GM12874 (cell line): ENCODE data around the gene CYP2B6.

Source experiments
- TF ChIP-seq, protein P1 (sequence below): IDR thresholded peaks from 2 replicates; pipeline ENCODE4 v1.5.1; 2011; ENCODE audit warnings: low read depth, mild to moderate bottlenecking, control low read depth, low read length, moderate library complexity; ENCODE audit not compliant: insufficient read depth

The CYP2B6 gene

GRCh38 chr19:40982594-40983101 lies 8.4 kb upstream of the CYP2B6 start:
- TF ChIP-seq, protein P1, sequence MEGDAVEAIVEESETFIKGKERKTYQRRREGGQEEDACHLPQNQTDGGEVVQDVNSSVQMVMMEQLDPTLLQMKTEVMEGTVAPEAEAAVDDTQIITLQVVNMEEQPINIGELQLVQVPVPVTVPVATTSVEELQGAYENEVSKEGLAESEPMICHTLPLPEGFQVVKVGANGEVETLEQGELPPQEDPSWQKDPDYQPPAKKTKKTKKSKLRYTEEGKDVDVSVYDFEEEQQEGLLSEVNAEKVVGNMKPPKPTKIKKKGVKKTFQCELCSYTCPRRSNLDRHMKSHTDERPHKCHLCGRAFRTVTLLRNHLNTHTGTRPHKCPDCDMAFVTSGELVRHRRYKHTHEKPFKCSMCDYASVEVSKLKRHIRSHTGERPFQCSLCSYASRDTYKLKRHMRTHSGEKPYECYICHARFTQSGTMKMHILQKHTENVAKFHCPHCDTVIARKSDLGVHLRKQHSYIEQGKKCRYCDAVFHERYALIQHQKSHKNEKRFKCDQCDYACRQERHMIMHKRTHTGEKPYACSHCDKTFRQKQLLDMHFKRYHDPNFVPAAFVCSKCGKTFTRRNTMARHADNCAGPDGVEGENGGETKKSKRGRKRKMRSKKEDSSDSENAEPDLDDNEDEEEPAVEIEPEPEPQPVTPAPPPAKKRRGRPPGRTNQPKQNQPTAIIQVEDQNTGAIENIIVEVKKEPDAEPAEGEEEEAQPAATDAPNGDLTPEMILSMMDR: no peak

DNA sequence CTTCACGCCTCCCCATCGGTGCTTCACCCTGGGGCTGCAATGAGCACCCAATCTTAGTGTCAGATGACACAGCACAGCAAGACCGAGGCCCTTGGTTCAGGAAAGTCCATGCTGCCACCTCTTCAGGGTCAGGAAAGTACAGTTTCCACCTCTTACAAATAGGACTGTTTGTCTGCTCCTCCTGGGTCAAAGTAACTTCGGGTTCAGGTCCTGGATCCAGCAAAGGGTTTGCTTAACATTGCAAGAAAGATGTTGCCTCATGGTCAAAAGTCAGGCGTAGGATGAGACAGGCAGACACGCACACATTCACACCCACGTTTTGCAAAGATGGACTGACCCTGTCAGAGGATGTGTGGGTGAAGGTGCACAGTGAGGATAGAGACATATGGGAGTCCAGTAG lies 1.6 kb upstream of the CYP2B6 start:
- TF ChIP-seq, protein P1: no peak

DNA sequence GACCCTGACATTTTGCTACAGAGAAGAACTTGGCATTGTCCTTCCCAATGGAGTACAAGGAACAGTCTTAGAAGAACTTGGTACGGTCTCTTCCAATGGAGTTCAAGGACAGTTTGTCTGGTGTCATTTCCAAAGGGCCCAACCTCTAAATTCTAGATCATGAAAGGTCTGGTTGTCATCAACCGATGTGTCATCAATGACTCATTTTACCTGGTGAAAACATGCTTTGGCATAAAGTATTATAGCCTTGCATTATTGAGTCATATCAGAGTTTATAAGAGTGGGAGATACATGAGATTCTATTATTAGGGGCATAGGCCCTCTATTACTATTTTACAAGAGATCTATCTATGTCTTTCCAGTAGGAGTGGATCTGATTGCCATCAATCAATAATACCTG lies 4.3 kb downstream of the CYP2B6 start:
- TF ChIP-seq, protein P1: no peak

GRCh38 chr19:41000310-41000737 lies 9.2 kb downstream of the CYP2B6 start:
- TF ChIP-seq, protein P1: no peak

DNA sequence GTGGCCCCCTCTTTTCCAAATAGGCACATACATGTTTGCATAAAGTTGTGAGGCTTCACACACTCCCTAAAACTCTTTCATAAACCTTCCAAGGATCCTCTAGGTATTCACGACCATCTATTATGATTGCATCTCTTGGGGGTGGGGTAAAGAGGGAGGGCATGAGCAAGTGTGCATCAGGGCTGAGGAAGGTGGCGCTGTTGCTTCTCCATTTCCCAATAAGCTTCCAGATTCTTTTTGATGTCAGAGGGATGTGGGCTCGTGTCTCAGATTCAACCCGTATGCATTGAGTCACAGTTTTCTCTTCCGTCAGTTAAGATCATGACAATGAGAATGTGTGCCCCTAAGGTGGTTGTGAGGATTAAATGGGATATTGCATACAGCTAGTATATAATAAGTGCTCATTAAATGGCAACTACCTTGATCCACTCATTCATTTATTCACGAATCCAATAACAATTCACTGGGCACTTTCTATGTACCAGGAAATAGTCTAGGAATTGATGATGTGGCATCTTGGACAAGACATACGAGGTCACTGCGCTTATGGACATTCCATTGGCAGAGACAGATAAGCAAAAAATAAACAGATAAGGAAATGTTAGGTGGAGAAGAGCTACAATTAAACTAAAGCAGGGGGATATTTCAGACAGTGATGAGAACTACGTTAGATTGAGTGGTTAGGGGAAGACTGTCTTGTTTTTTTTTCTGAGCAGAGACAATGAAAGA lies 10.3 kb downstream of the CYP2B6 start:
- TF ChIP-seq, protein P1: no peak

DNA sequence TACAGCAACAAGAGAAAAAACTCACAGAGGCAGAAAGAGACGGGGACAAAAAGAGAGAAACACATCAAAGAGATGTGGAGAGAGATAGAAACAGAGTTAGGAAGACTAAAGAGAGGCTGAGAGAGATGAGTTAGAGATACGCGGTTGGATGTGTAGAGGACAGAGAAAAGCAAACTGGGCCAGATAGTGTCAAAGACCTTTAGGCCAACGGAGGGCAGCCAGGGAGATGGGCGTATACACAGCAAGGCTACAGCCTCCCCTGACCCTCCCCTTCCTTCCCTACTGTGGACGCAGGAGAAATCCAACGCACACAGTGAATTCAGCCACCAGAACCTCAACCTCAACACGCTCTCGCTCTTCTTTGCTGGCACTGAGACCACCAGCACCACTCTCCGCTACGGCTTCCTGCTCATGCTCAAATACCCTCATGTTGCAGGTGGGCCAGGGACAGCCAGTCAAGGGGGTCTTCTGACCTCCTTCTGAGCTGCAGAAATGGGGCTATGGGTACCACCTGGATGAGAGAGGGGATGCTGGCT lies 18.7 kb downstream of the CYP2B6 start:
- TF ChIP-seq, protein P1: no peak

GRCh38 chr19:41013359-41013758 lies 22.3 kb downstream of the CYP2B6 start:
- TF ChIP-seq, protein P1: no peak
